Thymus (tissue), 11 donors: Measurements from ENCODE around the gene MYCBP2. TPM values are rescaled to one million over a fixed set of nuclear protein-coding genes. Genes with fewer than 3 reads are reported as not detected.
"Not testable (repeated sequence)": the region's sequence is repeated elsewhere in the genome, so short reads cannot be mapped to it uniquely, and the experiment has no call there.

Experiments used
- DNase-seq, 9 donors: peaks; one replicate each; pipeline ENCODE4 v3.0.0-alpha.2; 2013; ENCODE audit warnings: low spot score in 9 of 9, low read depth in 6 of 9, missing footprints in 1 of 9
- H3K27ac ChIP-seq, 2 donors: one replicate each; pipeline ENCODE4 v1.5.1; 2013; ENCODE audit warnings: control low read depth in 1 of 2, low read depth in 1 of 2, low read length in 1 of 2, mild to moderate bottlenecking in 1 of 2, moderate library complexity in 1 of 2
- H3K27me3 ChIP-seq, 2 donors: one replicate each; pipeline ENCODE4 v1.5.1; 2013; ENCODE audit warnings: low read length in 1 of 2; ENCODE audit not compliant: control insufficient read depth in 2 of 2, insufficient read depth in 1 of 2
- H3K36me3 ChIP-seq, 2 donors: one replicate each; pipeline ENCODE4 v1.5.1; 2013; ENCODE audit warnings: low read length in 1 of 2, mild to moderate bottlenecking in 1 of 2, moderate library complexity in 1 of 2; ENCODE audit not compliant: control insufficient read depth in 2 of 2, insufficient read depth in 2 of 2
- H3K4me1 ChIP-seq, 2 donors: one replicate each; pipeline ENCODE4 v1.5.1; 2013; ENCODE audit warnings: low read length in 2 of 2; ENCODE audit not compliant: control insufficient read depth in 2 of 2, insufficient read depth in 2 of 2
- H3K4me3 ChIP-seq, 2 donors: one replicate each; pipeline ENCODE4 v1.5.1; 2013; ENCODE audit warnings: low read length in 2 of 2, control low read depth in 1 of 2, mild to moderate bottlenecking in 1 of 2
- H3K9me3 ChIP-seq, 2 donors: one replicate each; pipeline ENCODE4 v1.5.1; 2013; ENCODE audit warnings: low read length in 1 of 2, mild to moderate bottlenecking in 1 of 2; ENCODE audit not compliant: control insufficient read depth in 2 of 2, insufficient read depth in 1 of 2
- WGBS: extraction: QIAGEN DNeasy Blood & Tissue Kit; methylation state at CpG from one replicate; pipeline ENCODE4 v1.1.7; 2013; 5-methylcytosine and 5-hydroxymethylcytosine counted together
- polyA plus RNA-seq: library from polyadenylated mRNA; stranded (reverse); fragments of 200-250 nt; gene quantifications from one replicate; pipeline ENCODE4 v1.2.3, GENCODE V29; 2013
- total RNA-seq: library from RNA; stranded (reverse); fragments of 120-200 nt; gene quantifications from one replicate; pipeline ENCODE4 v1.2.4, GENCODE V29; 2013
- donor health status: healthy.

Gene MYCBP2
- total and polyA plus RNA-seq, 2 donors, result 63.3 to 65.3 TPM

- 34% methylated on average over 3 of the region's 3 CpGs for WGBS
- Histone ChIP-seq H3K4me1 (no peaks in the 10 kb centered on the region), H3K27ac (no peak overlapping the region), H3K4me3 (no peak overlapping the region), H3K36me3 (peaks cover 7 to 21% of the 10 kb centered on the region in 2 donors), H3K9me3 (no peaks in the 10 kb centered on the region), H3K27me3 (no peaks in the 10 kb centered on the region)
- DNase-seq, result no peak
Observed at GRCh38 chr13:77298426-77298825, 28.5 kb downstream of the MYCBP2 start.

- no peaks in the 10 kb centered on the region for H3K4me1 ChIP-seq
- H3K27ac ChIP-seq, result no peak overlapping the region
- no peaks in the 10 kb centered on the region for H3K9me3 ChIP-seq
- DNase-seq, result no peak
- 96% methylated on average over 4 of the region's 4 CpGs for WGBS
- H3K36me3 ChIP-seq, result peaks cover 15 to 62% of the 10 kb centered on the region in 2 donors
- no peaks in the 10 kb centered on the region for H3K27me3 ChIP-seq
- no peak overlapping the region for H3K4me3 ChIP-seq
Observed at GRCh38 chr13:77291774-77292173, 35.1 kb downstream of the MYCBP2 start.

GRCh38 chr13:77290342-77290741 lies 36.6 kb downstream of the MYCBP2 start:
- peaks cover 11 to 61% of the 10 kb centered on the region in 2 donors for H3K36me3 ChIP-seq

GRCh38 chr13:77289851-77290250 lies 37.0 kb downstream of the MYCBP2 start:
- H3K4me3 ChIP-seq, result no peak overlapping the region
- H3K27me3 ChIP-seq, result no peaks in the 10 kb centered on the region
- H3K4me1 ChIP-seq, result no peaks in the 10 kb centered on the region
- H3K36me3 ChIP-seq, result peaks cover 10 to 58% of the 10 kb centered on the region in 2 donors
- H3K9me3 ChIP-seq, result no peaks in the 10 kb centered on the region
- H3K27ac ChIP-seq, result no peak overlapping the region
- no peak for DNase-seq

More at GRCh38 chr13:77290342-77290741, 36.6 kb downstream of the MYCBP2 start:
- Histone ChIP-seq H3K27me3 (no peaks in the 10 kb centered on the region), H3K9me3 (no peaks in the 10 kb centered on the region), H3K4me1 (no peaks in the 10 kb centered on the region), H3K27ac (no peak overlapping the region), H3K4me3 (no peak overlapping the region)
- no peak for DNase-seq
- 99% methylated on average over 2 of the region's 2 CpGs for WGBS

- not testable (repeated sequence) for H3K9me3 ChIP-seq, H3K4me1 ChIP-seq, H3K27me3 ChIP-seq, H3K4me3 ChIP-seq, DNase-seq, H3K27ac ChIP-seq
- WGBS, result 96% methylated on average over 3 of the region's 3 CpGs
- peaks cover 3 to 45% of the 10 kb centered on the region in 2 donors for H3K36me3 ChIP-seq
Observed at GRCh38 chr13:77285632-77286031, 41.3 kb downstream of the MYCBP2 start.

GRCh38 chr13:77285098-77285497 lies 41.8 kb downstream of the MYCBP2 start:
- no peaks in the 10 kb centered on the region for H3K27me3 ChIP-seq
- no peak for DNase-seq
- H3K4me1 ChIP-seq, result no peaks in the 10 kb centered on the region
- H3K9me3 ChIP-seq, result no peaks in the 10 kb centered on the region
- no peak overlapping the region for H3K27ac ChIP-seq
- H3K4me3 ChIP-seq, result no peak overlapping the region
- 99% methylated on average over 1 of the region's 1 CpG for WGBS
- H3K36me3 ChIP-seq, result peaks cover 3 to 40% of the 10 kb centered on the region in 2 donors

GRCh38 chr13:77274126-77274525 lies 52.8 kb downstream of the MYCBP2 start:
- H3K36me3 ChIP-seq, result peaks cover 14 to 49% of the 10 kb centered on the region in 2 donors
- H3K9me3 ChIP-seq, result no peaks in the 10 kb centered on the region
- H3K27ac ChIP-seq, result no peak overlapping the region
- no peak overlapping the region for H3K4me3 ChIP-seq
- 97% methylated on average over 1 of the region's 1 CpG for WGBS
- H3K4me1 ChIP-seq, result no peaks in the 10 kb centered on the region
- DNase-seq, result no peak
- no peaks in the 10 kb centered on the region for H3K27me3 ChIP-seq

- peaks cover 14 to 71% of the 10 kb centered on the region in 2 donors for H3K36me3 ChIP-seq
- WGBS, result 100% methylated on average over 1 of the region's 1 CpG
- H3K4me1 ChIP-seq, result no peaks in the 10 kb centered on the region
- H3K27ac ChIP-seq, result no peak overlapping the region
- no peak overlapping the region for H3K4me3 ChIP-seq
- H3K9me3 ChIP-seq, result no peaks in the 10 kb centered on the region
- DNase-seq, result no peak
- H3K27me3 ChIP-seq, result no peaks in the 10 kb centered on the region
Observed at GRCh38 chr13:77269141-77269540, 57.8 kb downstream of the MYCBP2 start.

GRCh38 chr13:77267362-77267761 lies 59.5 kb downstream of the MYCBP2 start:
- Histone ChIP-seq H3K36me3 (peaks cover 14 to 69% of the 10 kb centered on the region in 2 donors), H3K27me3 (no peaks in the 10 kb centered on the region), H3K9me3 (no peaks in the 10 kb centered on the region), H3K27ac (no peak overlapping the region), H3K4me1 (no peaks in the 10 kb centered on the region), H3K4me3 (no peak overlapping the region)
- WGBS, result 96% methylated on average over 2 of the region's 2 CpGs
- DNase-seq, result no peak

GRCh38 chr13:77265336-77265735 lies 61.6 kb downstream of the MYCBP2 start:
- Histone ChIP-seq H3K4me3 (no peak overlapping the region), H3K4me1 (no peaks in the 10 kb centered on the region), H3K9me3 (no peaks in the 10 kb centered on the region), H3K36me3 (peaks cover 9 to 63% of the 10 kb centered on the region in 2 donors), H3K27ac (no peak overlapping the region), H3K27me3 (no peaks in the 10 kb centered on the region)
- DNase-seq, result no peak
- 90% methylated on average over 5 of the region's 5 CpGs for WGBS
